ENCODE measurements around the gene GOLGA6C.
"Not testable (repeated sequence)": the region's sequence is repeated elsewhere in the genome, so short reads cannot be mapped to it uniquely, and the experiment has no call there.

DNA sequence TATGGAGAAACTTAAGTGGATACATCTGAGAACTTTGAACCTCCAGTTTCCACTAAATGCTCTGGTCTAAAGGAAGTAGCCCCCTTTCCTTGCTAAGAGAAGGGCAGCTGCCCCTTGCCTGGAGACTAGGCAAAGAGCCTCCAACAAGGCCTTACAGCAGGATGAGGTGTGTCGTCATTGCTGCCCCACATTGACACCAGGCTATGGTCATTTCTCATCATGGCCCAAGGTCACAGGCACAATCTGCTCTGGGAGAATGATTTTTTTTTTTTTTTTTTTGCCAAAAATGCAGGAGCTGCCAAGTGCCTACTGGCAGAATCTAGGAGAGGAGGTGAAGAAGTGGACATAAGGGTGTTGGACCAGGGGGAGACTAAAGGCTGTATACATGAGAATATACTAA lies 12.4 kb upstream of the GOLGA6C start:
- TF ChIP-seq ZNF274 (IDR thresholded peaks at IDR 0.05; ENCODE audit: insufficient read depth, insufficient read length); TCF7 (IDR thresholded peaks at IDR 0.05; ENCODE audit: borderline replicate concordance); BACH1 (IDR thresholded peaks at IDR 0.05; ENCODE audit: borderline replicate concordance); ZSCAN29 (IDR thresholded peaks at IDR 0.05); HDAC2 (IDR thresholded peaks at IDR 0.05); PAX5 (IDR thresholded peaks at IDR 0.05; ENCODE audit: borderline replicate concordance, low read depth, low read length); RFX5 (IDR thresholded peaks at IDR 0.05; ENCODE audit: low read depth, low read length): not testable (repeated sequence)
- TF ChIP-seq, protein P1, sequence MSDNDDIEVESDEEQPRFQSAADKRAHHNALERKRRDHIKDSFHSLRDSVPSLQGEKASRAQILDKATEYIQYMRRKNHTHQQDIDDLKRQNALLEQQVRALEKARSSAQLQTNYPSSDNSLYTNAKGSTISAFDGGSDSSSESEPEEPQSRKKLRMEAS (IDR thresholded peaks at IDR 0.05; ENCODE audit: low read depth, low read length), result not testable (repeated sequence)
- TF ChIP-seq, protein P2, sequence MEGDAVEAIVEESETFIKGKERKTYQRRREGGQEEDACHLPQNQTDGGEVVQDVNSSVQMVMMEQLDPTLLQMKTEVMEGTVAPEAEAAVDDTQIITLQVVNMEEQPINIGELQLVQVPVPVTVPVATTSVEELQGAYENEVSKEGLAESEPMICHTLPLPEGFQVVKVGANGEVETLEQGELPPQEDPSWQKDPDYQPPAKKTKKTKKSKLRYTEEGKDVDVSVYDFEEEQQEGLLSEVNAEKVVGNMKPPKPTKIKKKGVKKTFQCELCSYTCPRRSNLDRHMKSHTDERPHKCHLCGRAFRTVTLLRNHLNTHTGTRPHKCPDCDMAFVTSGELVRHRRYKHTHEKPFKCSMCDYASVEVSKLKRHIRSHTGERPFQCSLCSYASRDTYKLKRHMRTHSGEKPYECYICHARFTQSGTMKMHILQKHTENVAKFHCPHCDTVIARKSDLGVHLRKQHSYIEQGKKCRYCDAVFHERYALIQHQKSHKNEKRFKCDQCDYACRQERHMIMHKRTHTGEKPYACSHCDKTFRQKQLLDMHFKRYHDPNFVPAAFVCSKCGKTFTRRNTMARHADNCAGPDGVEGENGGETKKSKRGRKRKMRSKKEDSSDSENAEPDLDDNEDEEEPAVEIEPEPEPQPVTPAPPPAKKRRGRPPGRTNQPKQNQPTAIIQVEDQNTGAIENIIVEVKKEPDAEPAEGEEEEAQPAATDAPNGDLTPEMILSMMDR (IDR thresholded peaks at IDR 0.05 in 2 of 3, conservative IDR thresholded peaks at IDR 0.05 in 1 of 3; ENCODE audit: control insufficient read depth in 2 of 3, extremely low read depth in 1 of 3, insufficient read depth in 1 of 3, low read depth in 3 of 3, low read length in 3 of 3), result not testable (repeated sequence)
